IMR-90 (cell line): ENCODE measurements around the gene RBM23. TPM values are rescaled to one million over a fixed set of nuclear protein-coding genes. Genes with fewer than 3 reads are reported as not detected.

Source experiments
- CEBPB ChIP-seq: IDR thresholded peaks from 2 replicates; pipeline ENCODE4 v1.6.1; 2012; ENCODE audit warnings: low read depth, low read length, improper control_type of control experiment
- FOS ChIP-seq: fragments of 150-350 bp; IDR thresholded peaks from 2 replicates; pipeline ENCODE4 v1.6.1; 2016; ENCODE audit warnings: low read depth, low read length
- POLR2A ChIP-seq: IDR thresholded peaks from 2 replicates; pipeline ENCODE4 v1.6.1; 2012; ENCODE audit warnings: mild to moderate bottlenecking, low read depth, low read length
- RFX5 ChIP-seq: IDR thresholded peaks from 2 replicates; pipeline ENCODE4 v1.8.0; 2012; ENCODE audit warnings: low read depth, mild to moderate bottlenecking, low read length, moderate library complexity
- polyA plus RNA-seq, 3 experiments: library from polyadenylated mRNA; depleted of rRNA; stranded (reverse); fragments of >200 nt; gene quantifications; 2 replicates each; pipeline ENCODE4 v1.2.3, GENCODE V29; 2012; ENCODE audit warnings: low replicate concordance in 1 of 3
- total RNA-seq: library from RNA; depleted of rRNA; stranded (reverse); fragments of >200 nt; gene quantifications from 2 replicates; pipeline ENCODE4 v1.2.3, GENCODE V29; 2012
- TF ChIP-seq, protein P1 (sequence below): fragments of 150-350 bp; IDR thresholded peaks from 2 replicates; pipeline ENCODE4 v1.6.1; 2016; ENCODE audit warnings: low read depth, mild to moderate bottlenecking, low read length, moderate library complexity, borderline replicate concordance

The RBM23 gene
- total and polyA plus RNA-seq, 2 of the 4 experiments (the other 2 are of a cell fraction): 44.7 to 375 TPM

- TF ChIP-seq, protein P1, sequence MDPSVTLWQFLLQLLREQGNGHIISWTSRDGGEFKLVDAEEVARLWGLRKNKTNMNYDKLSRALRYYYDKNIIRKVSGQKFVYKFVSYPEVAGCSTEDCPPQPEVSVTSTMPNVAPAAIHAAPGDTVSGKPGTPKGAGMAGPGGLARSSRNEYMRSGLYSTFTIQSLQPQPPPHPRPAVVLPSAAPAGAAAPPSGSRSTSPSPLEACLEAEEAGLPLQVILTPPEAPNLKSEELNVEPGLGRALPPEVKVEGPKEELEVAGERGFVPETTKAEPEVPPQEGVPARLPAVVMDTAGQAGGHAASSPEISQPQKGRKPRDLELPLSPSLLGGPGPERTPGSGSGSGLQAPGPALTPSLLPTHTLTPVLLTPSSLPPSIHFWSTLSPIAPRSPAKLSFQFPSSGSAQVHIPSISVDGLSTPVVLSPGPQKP: no peak
- TF ChIP-seq RFX5 (no peak), FOS (no peak), CEBPB (no peak), POLR2A (no peak)
Measured at GRCh38 chr14:22875748-22876319, 43.1 kb downstream of the RBM23 start (continued).
